ENCODE results near the gene KLLN. TPM values are rescaled to one million over a fixed set of nuclear protein-coding genes. Genes with fewer than 3 reads are reported as not detected.
A peak's percentile ranks its signal among the peaks of the same experiment; 100 is the strongest.

The KLLN gene
- total and polyA plus RNA-seq, 2 of the 8 experiments (the other 6 are each of a cell fraction or from before 2014, with no cell fraction given) = 0.24 to 0.73 TPM

DNA sequence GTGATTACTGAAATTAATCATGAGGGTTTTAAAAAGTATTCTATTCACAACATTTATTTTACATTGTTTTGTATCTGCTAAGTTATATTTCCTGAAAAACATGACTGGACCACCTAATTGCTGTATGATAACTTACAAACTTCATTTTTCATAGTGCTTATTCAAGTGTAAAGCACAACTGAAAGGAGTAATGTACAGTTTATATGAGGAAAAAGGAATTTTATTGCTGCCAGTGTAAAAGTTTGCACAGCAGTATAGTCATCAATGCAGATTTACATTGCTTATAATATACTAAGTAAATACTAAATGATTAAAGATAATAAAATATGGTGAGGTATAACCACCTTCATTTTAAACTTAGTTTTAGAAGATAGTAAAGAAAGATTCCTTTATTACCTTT is 4.1 kb upstream of the KLLN start:
- no peak for FAIRE-seq
- TF ChIP-seq KDM4A (IDR thresholded peaks at IDR 0.05; ENCODE audit: low read depth, low read length, severe bottlenecking) = no peak
- no peak for TF ChIP-seq CHD1 (IDR thresholded peaks at IDR 0.05; ENCODE audit: low read depth, low read length)
- TF ChIP-seq NANOG (IDR thresholded peaks at IDR 0.05; ENCODE audit: insufficient read depth, low read depth, low read length, poor library complexity, severe bottlenecking) = no peak
- TF ChIP-seq CHD2 (IDR thresholded peaks at IDR 0.05; ENCODE audit: low read length) = no peak
- no peak for TF ChIP-seq YY1 (IDR thresholded peaks at IDR 0.05; ENCODE audit: low read depth, low read length)
- TF ChIP-seq, protein P1, sequence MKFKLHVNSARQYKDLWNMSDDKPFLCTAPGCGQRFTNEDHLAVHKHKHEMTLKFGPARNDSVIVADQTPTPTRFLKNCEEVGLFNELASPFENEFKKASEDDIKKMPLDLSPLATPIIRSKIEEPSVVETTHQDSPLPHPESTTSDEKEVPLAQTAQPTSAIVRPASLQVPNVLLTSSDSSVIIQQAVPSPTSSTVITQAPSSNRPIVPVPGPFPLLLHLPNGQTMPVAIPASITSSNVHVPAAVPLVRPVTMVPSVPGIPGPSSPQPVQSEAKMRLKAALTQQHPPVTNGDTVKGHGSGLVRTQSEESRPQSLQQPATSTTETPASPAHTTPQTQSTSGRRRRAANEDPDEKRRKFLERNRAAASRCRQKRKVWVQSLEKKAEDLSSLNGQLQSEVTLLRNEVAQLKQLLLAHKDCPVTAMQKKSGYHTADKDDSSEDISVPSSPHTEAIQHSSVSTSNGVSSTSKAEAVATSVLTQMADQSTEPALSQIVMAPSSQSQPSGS (IDR thresholded peaks at IDR 0.05; ENCODE audit: low read length) = no peak
- TF ChIP-seq RXRA (IDR thresholded peaks at IDR 0.05; ENCODE audit: insufficient read depth, low read depth, low read length) = no peak
- no peak for TF ChIP-seq GTF2F1 (IDR thresholded peaks at IDR 0.05; ENCODE audit: borderline replicate concordance, low read depth, low read length)
- TF ChIP-seq POU5F1 (IDR thresholded peaks at IDR 0.05; ENCODE audit: low read depth, low read length) = no peak
- TF ChIP-seq GABPA (IDR thresholded peaks at IDR 0.05; ENCODE audit: borderline replicate concordance, insufficient read depth, low read length) = no peak
- TF ChIP-seq RAD21 (IDR thresholded peaks at IDR 0.05 in 1 of 2, conservative IDR thresholded peaks at IDR 0.05 in 1 of 2; ENCODE audit: low read depth in 2 of 2, low read length in 2 of 2) = no peak
- no peak for TF ChIP-seq TCF12 (IDR thresholded peaks at IDR 0.05; ENCODE audit: low read depth, low read length)
- TF ChIP-seq KDM5A (IDR thresholded peaks at IDR 0.05; ENCODE audit: low read length) = no peak
- no peak for TF ChIP-seq TEAD4 (IDR thresholded peaks at IDR 0.05; ENCODE audit: low read depth, low read length)

More for the DNA sequence above, 4.1 kb upstream of the KLLN start:
- Histone ChIP-seq H3K79me1 (ENCODE audit: low read depth, low read length) (no peaks in the 10 kb centered on the region), H3K27ac (ENCODE audit: low read depth, low read length) (no peak overlapping the region), H4K8ac (ENCODE audit: extremely low read depth, insufficient read depth, low read length) (no peak overlapping the region), H2BK12ac (ENCODE audit: low read depth, low read length) (no peak overlapping the region), H2BK20ac (ENCODE audit: low read length) (no peak overlapping the region), H2AK5ac (ENCODE audit: low read depth, low read length) (no peak overlapping the region), H4K91ac (replicated peaks; ENCODE audit: insufficient read length, low read length) (no peak overlapping the region), H3K18ac (ENCODE audit: extremely low read depth, low read length) (no peak overlapping the region), H3K23ac (ENCODE audit: insufficient read length) (no peak overlapping the region), H2BK5ac (ENCODE audit: low read depth, low read length) (no peak overlapping the region), H3K4ac (replicated peaks; ENCODE audit: insufficient read length, low read depth, low read length) (no peak overlapping the region), H4K20me1 (replicated peaks in 1 of 2; ENCODE audit: control insufficient read depth in 1 of 2, insufficient read depth in 2 of 2, low read length in 2 of 2) (peaks cover 13 to 17% of the 10 kb centered on the region in 2 experiments), H3K79me2 (ENCODE audit: control insufficient read depth in 1 of 2, insufficient read depth in 2 of 2, low read length in 2 of 2) (peaks cover 23 to 84% of the 10 kb centered on the region in 2 experiments), H3K4me2 (ENCODE audit: insufficient read depth in 1 of 2, low read depth in 2 of 2, low read length in 2 of 2) (peak overlapping the region; percentile 72 to 78), H3K36me3 (ENCODE audit: control insufficient read depth in 2 of 4, insufficient read depth in 4 of 4, low read length in 3 of 4) (no peaks in the 10 kb centered on the region; a peak in 1 of 8 replicates), H3K4me3 (ENCODE audit: extremely low read depth in 1 of 4, insufficient read depth in 2 of 4, low read depth in 3 of 4, low read length in 4 of 4) (peak overlapping the region in 3 of 4 experiments; percentile 5 to 83 (median 11); a peak in 3 of 8 replicates), H3K9ac (replicated peaks in 1 of 4; ENCODE audit: extremely low read depth in 1 of 4, low read depth in 3 of 4, low read length in 3 of 4) (no peak overlapping the region), H3K14ac (ENCODE audit: insufficient read length) (no peak overlapping the region), H4K5ac (ENCODE audit: insufficient read length, low read depth, low read length) (no peak overlapping the region), H2BK15ac (ENCODE audit: low read length) (no peak overlapping the region), H3K27me3 (replicated peaks in 1 of 4; ENCODE audit: control insufficient read depth in 3 of 4, extremely low read depth in 1 of 4, insufficient read depth in 3 of 4, low read length in 3 of 4) (no peaks in the 10 kb centered on the region), H2AFZ (ENCODE audit: low read length) (no peak overlapping the region), H3K56ac (replicated peaks; ENCODE audit: insufficient read length, low read depth, low read length) (no peak overlapping the region), H2BK120ac (replicated peaks; ENCODE audit: low read depth, low read length) (no peak overlapping the region), H3K23me2 (ENCODE audit: low read depth, low read length) (peaks cover 17% of the 10 kb centered on the region), H3K9me3 (ENCODE audit: insufficient read depth in 2 of 2, low read depth in 1 of 2, low read length in 1 of 2) (no peaks in the 10 kb centered on the region), H3K4me1 (replicated peaks in 1 of 4; ENCODE audit: control insufficient read depth in 3 of 4, insufficient read depth in 4 of 4, low read length in 3 of 4) (peaks cover 0 to 6% (median 0%) of the 10 kb centered on the region in 4 experiments; a peak in 2 of 7 replicates)
- ChIA-PET POLR2A (ENCODE audit: partially characterized antibody) (interaction anchor here (1.2 kb wide), 1 partner anchor 11 kb away, joined by 7 read pairs; no protein-coding TSS in a partner anchor), CTCF (ENCODE audit: partially characterized antibody) (no interaction called here)
- DNase-seq (ENCODE audit: low read depth in 1 of 2, low spot score in 2 of 2) = no peak
